DOHH2 (cell line): ENCODE measurements around the gene SIKE1.

Experiments used
- EZH2phosphoT487 ChIP-seq: fragments of 200-600 bp; sonication (generic); IDR thresholded peaks from 2 replicates; pipeline ENCODE4 v1.6.1; 2017; ENCODE audit warnings: borderline replicate concordance, mild to moderate bottlenecking, antibody characterized with exemption, low read length, moderate library complexity, mixed read lengths
- TF ChIP-seq, protein P1 (sequence below): fragments of 200-600 bp; sonication (generic); IDR thresholded peaks from one replicate; pipeline ENCODE4 v1.5.1; 2014; ENCODE audit warnings: antibody characterized with exemption, mild to moderate bottlenecking, low read depth, low read length; ENCODE audit not compliant: poor library complexity, severe bottlenecking

DNA sequence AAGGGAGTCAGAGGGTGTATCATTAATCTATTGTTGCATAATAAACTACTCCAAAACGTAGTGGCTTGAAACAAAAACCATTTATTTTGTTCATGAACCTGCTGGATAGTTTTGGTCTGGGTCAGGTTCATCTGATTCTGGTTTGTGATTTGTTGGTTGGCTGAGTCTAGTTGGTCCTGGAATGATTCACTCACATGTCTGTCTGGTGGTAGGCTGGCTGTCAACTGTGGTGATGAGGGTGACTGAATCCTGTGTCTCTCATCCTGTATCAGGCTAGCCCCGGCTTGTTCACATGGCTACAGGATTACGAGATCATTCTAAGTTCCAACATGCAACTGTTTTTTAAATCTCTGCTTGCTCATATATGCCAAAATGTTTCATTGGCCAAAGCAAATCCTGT lies 22.5 kb upstream of the SIKE1 start:
- TF ChIP-seq, protein P1, sequence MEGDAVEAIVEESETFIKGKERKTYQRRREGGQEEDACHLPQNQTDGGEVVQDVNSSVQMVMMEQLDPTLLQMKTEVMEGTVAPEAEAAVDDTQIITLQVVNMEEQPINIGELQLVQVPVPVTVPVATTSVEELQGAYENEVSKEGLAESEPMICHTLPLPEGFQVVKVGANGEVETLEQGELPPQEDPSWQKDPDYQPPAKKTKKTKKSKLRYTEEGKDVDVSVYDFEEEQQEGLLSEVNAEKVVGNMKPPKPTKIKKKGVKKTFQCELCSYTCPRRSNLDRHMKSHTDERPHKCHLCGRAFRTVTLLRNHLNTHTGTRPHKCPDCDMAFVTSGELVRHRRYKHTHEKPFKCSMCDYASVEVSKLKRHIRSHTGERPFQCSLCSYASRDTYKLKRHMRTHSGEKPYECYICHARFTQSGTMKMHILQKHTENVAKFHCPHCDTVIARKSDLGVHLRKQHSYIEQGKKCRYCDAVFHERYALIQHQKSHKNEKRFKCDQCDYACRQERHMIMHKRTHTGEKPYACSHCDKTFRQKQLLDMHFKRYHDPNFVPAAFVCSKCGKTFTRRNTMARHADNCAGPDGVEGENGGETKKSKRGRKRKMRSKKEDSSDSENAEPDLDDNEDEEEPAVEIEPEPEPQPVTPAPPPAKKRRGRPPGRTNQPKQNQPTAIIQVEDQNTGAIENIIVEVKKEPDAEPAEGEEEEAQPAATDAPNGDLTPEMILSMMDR = no peak
- TF ChIP-seq EZH2phosphoT487 = no peak
